GM12878 (cell line): ENCODE measurements around the gene FCGBP. TPM values are rescaled to one million over a fixed set of nuclear protein-coding genes. Genes with fewer than 3 reads are reported as not detected.

Experiments used
- ATAC-seq: fragments of 200-7000 bp; cut with Tn5 transposase; 3 replicates; pipeline ENCODE4 v1.9.1; 2020; ENCODE audit warnings: mild to moderate bottlenecking, moderate library complexity
- BruUV-seq: library from RNA; stranded (reverse); fragments of 400-500 nt; replicated peaks from 2 replicates; lab custom pipeline; 2021; lab: Mats Ljungman, UMichigan
- CTCF ChIA-PET: fragments of 300-600 bp; sonication (Branson Sonifier 250); formaldehyde crosslinking; extraction: SDS; loops from one replicate; lab custom pipeline; 2021; ENCODE audit warnings: inconsistent platforms; lab: Yijun Ruan, JAX
- POLR2A ChIA-PET: fragments of 350-600 bp; formaldehyde crosslinking; extraction: SDS; loops from one replicate; lab custom pipeline; 2021; ENCODE audit warnings: inconsistent platforms; lab: Charles Lee
- RAD21 ChIA-PET: fragments of 300-600 bp; sonication (Branson Sonifier 250); formaldehyde crosslinking; loops from one replicate; lab custom pipeline; 2023; ENCODE audit warnings: antibody characterized with exemption; ENCODE audit not compliant: unreplicated experiment; lab: Charles Lee
- SMC1A ChIA-PET: fragments of 300-600 bp; sonication (Branson Sonifier 250); formaldehyde crosslinking; loops from one replicate; lab custom pipeline; 2023; ENCODE audit not compliant: unreplicated experiment, uncharacterized antibody; lab: Charles Lee
- DNase-seq: peaks from one replicate; pipeline ENCODE4 v3.0.0-alpha.2; 2011; ENCODE audit warnings: low read depth, low spot score
- FAIRE-seq: peaks from 3 replicates; lab custom pipeline; 2011; peaks lifted over from hg19 to GRCh38; lab: Jason Lieb, UNC
- H2AFZ ChIP-seq: 2 replicates; pipeline ENCODE4 v1.6.0; 2011; ENCODE audit warnings: low read depth, low read length, control low read depth; ENCODE audit not compliant: control insufficient read depth
- H3K27ac ChIP-seq: 2 replicates; pipeline ENCODE4 v1.5.1; 2011; ENCODE audit warnings: control low read depth; ENCODE audit not compliant: control insufficient read depth, insufficient read depth
- H3K27me3 ChIP-seq, 2 experiments: replicated peaks in 1 of 2; 2 replicates each; pipeline versions ENCODE4 v1.6.0 to v1.6.1; 2011; ENCODE audit warnings: low read length in 1 of 2; ENCODE audit not compliant: control insufficient read depth in 2 of 2, insufficient read depth in 2 of 2
- H3K36me3 ChIP-seq, 2 experiments: 2 replicates each; pipeline ENCODE4 v1.5.1; 2011; ENCODE audit warnings: low read length in 1 of 2; ENCODE audit not compliant: control insufficient read depth in 2 of 2, insufficient read depth in 2 of 2
- H3K4me1 ChIP-seq: 2 replicates; pipeline ENCODE4 v1.6.1; 2011; ENCODE audit warnings: mild to moderate bottlenecking, low read length, moderate library complexity, mixed read lengths; ENCODE audit not compliant: control insufficient read depth, insufficient read depth
- H3K4me2 ChIP-seq: 2 replicates; pipeline ENCODE4 v1.6.0; 2011; ENCODE audit warnings: control low read depth; ENCODE audit not compliant: control insufficient read depth, insufficient read depth
- H3K4me3 ChIP-seq: fragments of 200-600 bp; sonication (generic); 2 replicates; pipeline ENCODE4 v1.5.1; 2016
- H3K79me2 ChIP-seq: 2 replicates; pipeline ENCODE4 v1.6.0; 2011; ENCODE audit warnings: low read length; ENCODE audit not compliant: control insufficient read depth, insufficient read depth
- H3K9ac ChIP-seq: 2 replicates; pipeline ENCODE4 v1.8.0; 2011; ENCODE audit warnings: low read length, control low read depth, mixed read lengths; ENCODE audit not compliant: control insufficient read depth, insufficient read depth
- H3K9me3 ChIP-seq: replicated peaks from 3 replicates; pipeline ENCODE4 v1.5.1; 2011; ENCODE audit warnings: mild to moderate bottlenecking, low read length; ENCODE audit not compliant: control insufficient read depth, insufficient read depth
- H4K20me1 ChIP-seq: 2 replicates; pipeline ENCODE4 v1.6.0; 2011; ENCODE audit not compliant: control insufficient read depth, insufficient read depth
- HDAC2 ChIP-seq: fragments of 200-600 bp; sonication (generic); IDR thresholded peaks from 2 replicates; pipeline ENCODE4 v1.6.1; 2017
- MTA2 ChIP-seq: fragments of 450-650 bp; IDR thresholded peaks from 2 replicates; pipeline ENCODE4 v1.6.1; 2016; ENCODE audit warnings: low read depth, mild to moderate bottlenecking, moderate library complexity
- MYC ChIP-seq: IDR thresholded peaks from 2 replicates; pipeline ENCODE4 v1.6.1; 2011; ENCODE audit warnings: mild to moderate bottlenecking, low read length, moderate library complexity, inconsistent platforms; ENCODE audit not compliant: insufficient read depth, insufficient replicate concordance, insufficient read length, severe bottlenecking
- SUZ12 ChIP-seq: fragments of 200-600 bp; sonication (generic); IDR thresholded peaks from one replicate; pipeline ENCODE4 v1.6.1; 2018; ENCODE audit warnings: antibody characterized with exemption, mild to moderate bottlenecking; ENCODE audit not compliant: unreplicated experiment
- TAF1 ChIP-seq: IDR thresholded peaks from 2 replicates; pipeline ENCODE4 v1.6.1; 2011; ENCODE audit warnings: mild to moderate bottlenecking, low read depth, low read length, borderline replicate concordance
- TARDBP ChIP-seq: IDR thresholded peaks from 2 replicates; pipeline ENCODE4 v1.6.1; 2016; ENCODE audit warnings: borderline replicate concordance
- WRNIP1 ChIP-seq: IDR thresholded peaks from 2 replicates; pipeline ENCODE4 v1.6.1; 2011; ENCODE audit warnings: low read depth, low read length, improper control_type of control experiment, borderline replicate concordance
- ZNF592 ChIP-seq: fragments of 450-650 bp; IDR thresholded peaks from 2 replicates; pipeline ENCODE4 v1.6.1; 2017; ENCODE audit warnings: mild to moderate bottlenecking, moderate library complexity
- WGBS: methylation state at CpG from one replicate; pipeline ENCODE4 v1.1.6; 2016; ENCODE audit warnings: low lambda C conversion rate; ENCODE audit not compliant: insufficient replicate concordance, insufficient coverage; ENCODE audit errors: missing lambda C conversion rate; 5-methylcytosine and 5-hydroxymethylcytosine counted together
- in situ Hi-C: fragments of 300-500 bp; cut with MboI; formaldehyde crosslinking; loops from 9 replicates; pipeline ENCODE4 v1.14.3; 2018; ENCODE audit warnings: mixed read lengths
- intact Hi-C: fragments of 100-400 bp; cut with micrococcal nuclease; formaldehyde crosslinking; loops from one replicate; pipeline ENCODE4 v1.14.2; 2022; ENCODE audit not compliant: unreplicated experiment
- polyA plus RNA-seq, 11 experiments: library from polyadenylated mRNA; depleted of rRNA in 4 of 11; unstranded in 6 of 11; stranded (reverse) in 5 of 11; fragments of >200 nt; fragmentation: Nextera tagmentation in 4 of 11; fragmentation: Illumina TruSeq in 1 of 11; extraction: Ambion mirVana in 4 of 11; extraction: Trizol in 1 of 11; gene quantifications; 1 replicate in 1 of 11; 2 replicates in 10 of 11; pipeline versions ENCODE4 v1.2.1 to v1.2.3, GENCODE V29; 2011 to 2016; ENCODE audit warnings: inconsistent platforms in 2 of 11, missing spikeins in 2 of 11, low read depth in 1 of 11
- total RNA-seq, 4 experiments: library from RNA; depleted of rRNA in 3 of 4; stranded (reverse); fragments of >200 nt in 3 of 4; fragmentation: Illumina TruSeq in 1 of 4; extraction: Trizol in 1 of 4; gene quantifications; 2 replicates each; pipeline versions ENCODE4 v1.2.1 to v1.2.3, GENCODE V29; 2013 to 2021

The FCGBP gene
- total and polyA plus RNA-seq, 10 of the 15 experiments (the other 5 are each of a cell fraction or from before 2014, with no cell fraction given), result 0.02 to 3.2 (median 0.37) TPM; not detected in 2

GRCh38 chr19:39929750-39930149 is 4.7 kb downstream of the FCGBP start:
- WGBS, result 40% methylated on average over 3 of the region's 3 CpGs
- FAIRE-seq, result no peak
- Histone ChIP-seq H2AFZ (no peak overlapping the region), H4K20me1 (no peaks in the 10 kb centered on the region)
- DNase-seq, result no peak
- no peak for TF ChIP-seq TARDBP
- TF ChIP-seq MTA2, result no peak
- TF ChIP-seq, all 136 proteins: peak for 0
- SMC1A ChIA-PET, result interaction anchor here (1.1 to 2.9 kb wide), 5 partner anchors 22 to 41 kb away, joined by 3 to 13 read pairs (median 4); partner anchors contain the start of gene PSMC4
- POLR2A ChIA-PET, result no interaction called here
- Histone ChIP-seq H3K4me1 (no peaks in the 10 kb centered on the region), H3K4me2 (no peak overlapping the region), H3K9ac (no peak overlapping the region), H3K9me3 (no peaks in the 10 kb centered on the region), H3K27ac (no peak overlapping the region), H3K79me2 (no peaks in the 10 kb centered on the region), H3K27me3 (no peaks in the 10 kb centered on the region), H3K4me3 (no peak overlapping the region), H3K36me3 (no peaks in the 10 kb centered on the region)
- no TSS peak for BruUV-seq
- in situ Hi-C loops, result no loop called here
- no peak for ATAC-seq
- intact Hi-C loops, result no loop called here
- RAD21 ChIA-PET, result interaction anchor here (1.4 kb wide), 1 partner anchor 41 kb away, joined by 7 read pairs; the partner anchor contains the start of gene PSMC4
- CTCF ChIA-PET, result no interaction called here

- Histone ChIP-seq H4K20me1 (no peaks in the 10 kb centered on the region), H3K36me3 (no peaks in the 10 kb centered on the region), H2AFZ (no peak overlapping the region), H3K9me3 (no peaks in the 10 kb centered on the region), H3K4me1 (no peaks in the 10 kb centered on the region), H3K9ac (no peak overlapping the region), H3K79me2 (no peaks in the 10 kb centered on the region), H3K4me3 (no peak overlapping the region), H3K27ac (no peak overlapping the region), H3K27me3 (no peaks in the 10 kb centered on the region), H3K4me2 (no peak overlapping the region)
- ChIA-PET RAD21 (interaction anchor here (1.4 kb wide), 1 partner anchor 42 kb away, joined by 7 read pairs; the partner anchor contains the start of gene PSMC4), CTCF (no interaction called here), POLR2A (interaction anchor here (0.6 to 1.3 kb wide), 2 partner anchors 14 to 108 kb away, joined by 3 to 5 read pairs; no protein-coding TSS in a partner anchor), SMC1A (interaction anchor here (1.3 to 2.9 kb wide), 2 partner anchors 14 to 42 kb away, joined by 4 to 13 read pairs; partner anchors contain the start of gene PSMC4)
- no TSS peak for BruUV-seq
- FAIRE-seq (no peak), ATAC-seq (no peak), DNase-seq (no peak)
- intact Hi-C loops (no loop called here), in situ Hi-C loops (no loop called here)
- WGBS, result 25% methylated on average over 3 of the region's 3 CpGs
- TF ChIP-seq ZNF592, result no peak
- no peak for TF ChIP-seq SUZ12
- no peak for TF ChIP-seq TAF1
- TF ChIP-seq WRNIP1, result no peak
- no peak for TF ChIP-seq HDAC2
- TF ChIP-seq MYC, result no peak
These were observed 6.1 kb downstream of the FCGBP start for GRCh38 chr19:39928357-39928725.
